Testis (tissue), 3 donors: ENCODE data around the gene RAI1. TPM values are rescaled to one million over a fixed set of nuclear protein-coding genes. Genes with fewer than 3 reads are reported as not detected.
A peak's percentile ranks its signal among the peaks of the same experiment; 100 is the strongest.

Source experiments
- DNase-seq: peaks from one replicate; pipeline ENCODE4 v3.0.0-alpha.2; 2019
- H3K27ac ChIP-seq, 2 donors: fragments of 200-600 bp; sonication (generic); one replicate each; pipeline ENCODE4 v1.5.1; 2019
- H3K27me3 ChIP-seq: fragments of 200-600 bp; sonication (generic); one replicate; pipeline ENCODE4 v1.5.1; 2019
- H3K36me3 ChIP-seq: fragments of 200-600 bp; sonication (generic); one replicate; pipeline ENCODE4 v1.5.1; 2017; ENCODE audit warnings: low read depth; ENCODE audit errors: missing control alignments
- H3K4me1 ChIP-seq: fragments of 200-600 bp; sonication (generic); one replicate; pipeline ENCODE4 v1.5.1; 2019
- H3K4me3 ChIP-seq, 2 donors: fragments of 200-600 bp; sonication (generic); one replicate each; pipeline ENCODE4 v1.5.1; 2017 to 2019
- H3K9me3 ChIP-seq: fragments of 200-600 bp; sonication (generic); one replicate; pipeline ENCODE4 v1.5.1; 2017
- POLR2A ChIP-seq: fragments of 450-650 bp; IDR thresholded peaks from one replicate; pipeline ENCODE4 v1.6.1; 2017; ENCODE audit warnings: antibody characterized with exemption, mild to moderate bottlenecking, moderate library complexity
- WGBS, 2 donors: methylation state at CpG; one replicate each; pipeline ENCODE4 v1.1.5; 2018; 5-methylcytosine and 5-hydroxymethylcytosine counted together
- intact Hi-C: fragments of 100-400 bp; cut with DNase I; formaldehyde crosslinking; loops from one replicate; pipeline ENCODE4 v1.15.1; 2023; ENCODE audit warnings: low total_unique reads
- polyA plus RNA-seq: library from polyadenylated mRNA; stranded (reverse); fragments of 350-450 nt; fragmentation: Illumina TruSeq; extraction: RNeasy Lipid Tissue Mini Kit (QIAGEN cat#74804); gene quantifications from one replicate; pipeline ENCODE4 v1.2.3, GENCODE V29; 2014; ENCODE audit warnings: low read depth, low replicate concordance; ENCODE audit not compliant: insufficient read depth
- total RNA-seq, 2 donors: library from RNA; depleted of rRNA; stranded (reverse); fragments of >200 nt; gene quantifications; one replicate each; pipeline ENCODE4 v1.2.3, GENCODE V29; 2016
- TF ChIP-seq, protein P1 (sequence below), 3 experiments: fragments of 450-650 bp in 2 of 3; fragments of 200-600 bp in 1 of 3; sonication (generic) in 1 of 3; IDR thresholded peaks; one replicate each; pipeline ENCODE4 v1.5.1; 2016 to 2019; ENCODE audit warnings: antibody characterized with exemption in 3 of 3, mild to moderate bottlenecking in 2 of 3, moderate library complexity in 1 of 3

RAI1 gene
- total and polyA plus RNA-seq, 3 donors from 2014 or later, result 17.5 to 44.5 (median 42.8) TPM

DNA sequence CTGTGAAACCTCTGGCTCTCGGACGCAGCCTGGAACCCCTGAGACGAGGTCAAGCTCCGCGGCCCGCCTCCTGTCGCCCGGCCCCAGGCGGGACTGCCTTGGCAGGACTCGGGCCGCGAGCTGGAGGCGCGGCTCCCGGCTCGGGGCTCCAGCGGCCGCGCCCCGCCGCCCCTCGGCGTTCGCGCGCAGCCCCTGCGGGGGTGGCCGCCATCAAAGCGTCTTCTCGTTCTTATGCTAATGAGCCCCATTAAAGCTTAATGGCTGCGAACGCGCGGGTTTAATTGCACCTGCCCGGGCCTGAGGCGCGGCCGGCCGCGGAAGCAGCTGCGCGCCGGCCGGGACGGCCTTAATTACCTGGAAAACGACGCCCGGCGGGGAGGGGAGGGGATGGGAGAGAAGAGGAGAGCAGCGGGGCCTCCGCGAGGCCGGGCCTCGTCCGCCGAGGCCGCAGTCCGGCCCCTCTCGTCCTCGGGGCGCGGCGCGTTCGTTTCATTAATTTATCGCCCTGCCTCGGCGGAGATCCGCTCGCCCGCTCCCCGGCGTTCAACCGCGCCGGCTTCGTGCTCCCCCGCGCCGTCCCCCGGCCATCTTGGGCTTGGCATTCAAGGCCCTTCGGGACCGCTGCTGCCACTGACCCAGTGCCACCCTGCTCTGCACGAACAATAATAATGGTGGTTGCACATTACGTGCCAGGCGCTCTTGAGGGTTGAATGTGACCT is 19.2 kb downstream of the RAI1 start:
- H3K36me3 ChIP-seq, result no peaks in the 10 kb centered on the region
- H3K4me3 ChIP-seq, result peak overlapping the region; percentile 51 to 60
- intact Hi-C loops, result no loop called here
- WGBS, 2 donors, result 24 to 37% methylated on average over 25 to 86 of the region's 86 CpGs
- H3K27me3 ChIP-seq, result no peaks in the 10 kb centered on the region
- peak overlapping the region; percentile 22 to 32 for H3K27ac ChIP-seq
- DNase-seq, result no peak
- H3K9me3 ChIP-seq, result no peaks in the 10 kb centered on the region
- H3K4me1 ChIP-seq, result peaks cover 67% of the 10 kb centered on the region
- TF ChIP-seq, protein P1, sequence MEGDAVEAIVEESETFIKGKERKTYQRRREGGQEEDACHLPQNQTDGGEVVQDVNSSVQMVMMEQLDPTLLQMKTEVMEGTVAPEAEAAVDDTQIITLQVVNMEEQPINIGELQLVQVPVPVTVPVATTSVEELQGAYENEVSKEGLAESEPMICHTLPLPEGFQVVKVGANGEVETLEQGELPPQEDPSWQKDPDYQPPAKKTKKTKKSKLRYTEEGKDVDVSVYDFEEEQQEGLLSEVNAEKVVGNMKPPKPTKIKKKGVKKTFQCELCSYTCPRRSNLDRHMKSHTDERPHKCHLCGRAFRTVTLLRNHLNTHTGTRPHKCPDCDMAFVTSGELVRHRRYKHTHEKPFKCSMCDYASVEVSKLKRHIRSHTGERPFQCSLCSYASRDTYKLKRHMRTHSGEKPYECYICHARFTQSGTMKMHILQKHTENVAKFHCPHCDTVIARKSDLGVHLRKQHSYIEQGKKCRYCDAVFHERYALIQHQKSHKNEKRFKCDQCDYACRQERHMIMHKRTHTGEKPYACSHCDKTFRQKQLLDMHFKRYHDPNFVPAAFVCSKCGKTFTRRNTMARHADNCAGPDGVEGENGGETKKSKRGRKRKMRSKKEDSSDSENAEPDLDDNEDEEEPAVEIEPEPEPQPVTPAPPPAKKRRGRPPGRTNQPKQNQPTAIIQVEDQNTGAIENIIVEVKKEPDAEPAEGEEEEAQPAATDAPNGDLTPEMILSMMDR (IDR thresholded peaks at IDR 0.05), result no peak
- no peak for TF ChIP-seq POLR2A

DNA sequence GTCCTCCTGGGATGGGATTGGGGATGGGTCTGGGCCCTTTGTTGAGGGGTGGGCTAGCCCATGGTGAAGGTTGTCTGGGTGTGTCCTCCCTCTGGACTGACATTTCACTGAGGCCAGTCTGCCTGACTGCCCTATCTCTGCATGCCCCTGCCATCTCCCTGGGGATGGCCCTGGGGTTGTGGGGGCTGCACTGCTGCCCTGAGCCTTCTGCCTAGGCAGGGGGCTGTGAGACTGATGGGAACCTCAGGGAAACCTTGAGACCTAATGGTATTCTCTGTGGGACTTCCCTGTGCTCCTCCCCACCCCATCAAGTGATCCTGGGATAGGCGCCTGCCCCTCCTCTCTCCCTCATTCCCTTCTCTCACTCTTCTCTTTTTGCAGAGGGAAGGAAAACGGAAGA is 19.9 kb downstream of the RAI1 start:
- intact Hi-C loops, result no loop called here
- 57 to 64% methylated on average over 2 of the region's 2 CpGs for WGBS, 2 donors
- Histone ChIP-seq H3K36me3 (no peaks in the 10 kb centered on the region), H3K27ac (no peak overlapping the region), H3K9me3 (no peaks in the 10 kb centered on the region), H3K4me3 (peak overlapping the region in 1 of 2 donors; percentile 60), H3K27me3 (no peaks in the 10 kb centered on the region), H3K4me1 (peaks cover 61% of the 10 kb centered on the region)
- TF ChIP-seq, protein P1 (IDR thresholded peaks at IDR 0.05), result no peak
- TF ChIP-seq POLR2A, result no peak
- DNase-seq, result no peak

DNA sequence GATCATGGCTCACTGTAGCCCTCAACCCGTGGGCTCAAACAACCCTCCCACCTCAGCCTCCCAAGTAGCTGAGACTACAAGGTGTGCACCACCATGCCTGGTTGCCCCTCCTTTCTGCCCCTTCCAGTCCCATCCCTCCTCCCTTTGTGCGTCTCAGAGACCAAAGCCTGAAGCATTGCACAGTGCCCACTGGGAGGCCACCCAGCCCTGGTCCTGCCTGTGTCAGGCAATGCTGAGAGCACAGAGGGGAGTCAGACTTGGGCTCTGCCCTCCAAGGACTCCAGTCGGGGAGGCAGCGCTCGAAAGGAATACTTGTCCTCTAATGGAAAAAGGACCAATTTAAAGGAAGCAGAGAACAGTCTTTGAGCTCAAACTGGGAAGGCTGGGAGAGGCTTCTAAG is 20.4 kb downstream of the RAI1 start:
- H3K27me3 ChIP-seq, result no peaks in the 10 kb centered on the region
- no peaks in the 10 kb centered on the region for H3K9me3 ChIP-seq
- H3K4me1 ChIP-seq, result peaks cover 55% of the 10 kb centered on the region
- intact Hi-C loops, result no loop called here
- WGBS, 2 donors, result 53 to 77% methylated on average over 5 of the region's 5 CpGs
- no peak overlapping the region for H3K4me3 ChIP-seq
- no peak for TF ChIP-seq POLR2A
- TF ChIP-seq, protein P1 (IDR thresholded peaks at IDR 0.05), result no peak
- no peaks in the 10 kb centered on the region for H3K36me3 ChIP-seq
- no peak for DNase-seq
- no peak overlapping the region for H3K27ac ChIP-seq

DNA sequence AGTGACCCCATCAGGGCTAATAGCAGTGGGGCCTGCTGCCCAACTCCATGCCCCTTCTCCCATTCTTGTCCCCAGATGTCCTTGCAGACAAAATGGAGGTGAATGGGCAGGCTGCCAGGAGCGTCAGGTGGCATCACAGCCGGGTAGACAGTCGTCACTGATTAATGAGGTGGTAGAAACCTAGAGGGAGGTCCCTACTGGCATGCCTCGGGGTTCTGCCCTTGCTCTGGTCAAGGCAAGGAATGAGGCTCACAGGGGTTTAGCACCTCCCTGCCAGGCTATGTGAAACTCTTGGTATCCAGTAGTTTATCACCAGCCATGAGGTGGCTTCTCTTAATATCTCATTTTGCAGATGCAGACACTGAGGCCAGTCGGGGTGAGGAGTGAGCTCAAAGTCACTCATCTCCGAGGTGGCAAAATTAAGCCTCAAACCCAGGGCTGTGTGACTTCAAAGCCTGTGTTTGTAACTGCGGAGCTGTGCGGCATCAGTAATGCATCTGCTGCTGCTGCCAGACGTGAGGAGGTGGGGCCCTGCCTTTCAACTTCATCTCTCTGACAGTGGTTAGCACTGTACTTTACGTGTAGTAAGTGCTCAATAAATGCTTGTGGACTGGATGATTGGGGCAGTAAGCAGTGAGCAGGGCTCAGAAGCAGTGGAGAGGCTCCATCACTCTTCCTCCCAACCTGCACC is 21.3 kb downstream of the RAI1 start:
- 70 to 78% methylated on average over 5 to 10 of the region's 10 CpGs for WGBS, 2 donors
- no peaks in the 10 kb centered on the region for H3K36me3 ChIP-seq
- H3K9me3 ChIP-seq, result no peaks in the 10 kb centered on the region
- intact Hi-C loops, result no loop called here
- no peak overlapping the region for H3K27ac ChIP-seq
- H3K4me3 ChIP-seq, result no peak overlapping the region
- TF ChIP-seq, protein P1 (IDR thresholded peaks at IDR 0.05), result no peak
- no peak for TF ChIP-seq POLR2A
- H3K27me3 ChIP-seq, result no peaks in the 10 kb centered on the region
- peaks cover 48% of the 10 kb centered on the region for H3K4me1 ChIP-seq
- DNase-seq, result no peak
